ENCODE measurements around the gene RERE.
"Not testable (repeated sequence)": the region's sequence is repeated elsewhere in the genome, so short reads cannot be mapped to it uniquely, and the experiment has no call there.

The RERE gene

GRCh38 chr1:8790478-8790877, 27.0 kb downstream of the RERE start:
- no peak for TF ChIP-seq EZH2phosphoT487 (IDR thresholded peaks at IDR 0.05; ENCODE audit: borderline replicate concordance, low read length)
- TF ChIP-seq, protein P1, sequence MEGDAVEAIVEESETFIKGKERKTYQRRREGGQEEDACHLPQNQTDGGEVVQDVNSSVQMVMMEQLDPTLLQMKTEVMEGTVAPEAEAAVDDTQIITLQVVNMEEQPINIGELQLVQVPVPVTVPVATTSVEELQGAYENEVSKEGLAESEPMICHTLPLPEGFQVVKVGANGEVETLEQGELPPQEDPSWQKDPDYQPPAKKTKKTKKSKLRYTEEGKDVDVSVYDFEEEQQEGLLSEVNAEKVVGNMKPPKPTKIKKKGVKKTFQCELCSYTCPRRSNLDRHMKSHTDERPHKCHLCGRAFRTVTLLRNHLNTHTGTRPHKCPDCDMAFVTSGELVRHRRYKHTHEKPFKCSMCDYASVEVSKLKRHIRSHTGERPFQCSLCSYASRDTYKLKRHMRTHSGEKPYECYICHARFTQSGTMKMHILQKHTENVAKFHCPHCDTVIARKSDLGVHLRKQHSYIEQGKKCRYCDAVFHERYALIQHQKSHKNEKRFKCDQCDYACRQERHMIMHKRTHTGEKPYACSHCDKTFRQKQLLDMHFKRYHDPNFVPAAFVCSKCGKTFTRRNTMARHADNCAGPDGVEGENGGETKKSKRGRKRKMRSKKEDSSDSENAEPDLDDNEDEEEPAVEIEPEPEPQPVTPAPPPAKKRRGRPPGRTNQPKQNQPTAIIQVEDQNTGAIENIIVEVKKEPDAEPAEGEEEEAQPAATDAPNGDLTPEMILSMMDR (IDR thresholded peaks at IDR 0.05; ENCODE audit: low read depth, low read length, poor library complexity, severe bottlenecking): no peak
- Histone ChIP-seq H3K4me3 (ENCODE audit: low read length) (no peak overlapping the region), H3K79me2 (ENCODE audit: control insufficient read depth, low read length) (peaks cover 34% of the 10 kb centered on the region), H3K4me2 (ENCODE audit: low read length) (no peak overlapping the region), H3K27me3 (ENCODE audit: control insufficient read depth, low read length) (no peaks in the 10 kb centered on the region), H3K4me1 (ENCODE audit: control insufficient read depth, low read length) (peaks cover 8% of the 10 kb centered on the region), H3K9me3 (ENCODE audit: control insufficient read depth, insufficient read depth, low read length) (no peaks in the 10 kb centered on the region), H3K27ac (ENCODE audit: low read depth, low read length) (no peak overlapping the region), H3K36me3 (ENCODE audit: control insufficient read depth, low read length) (no peaks in the 10 kb centered on the region), H4K20me1 (ENCODE audit: control insufficient read depth, insufficient read depth, low read depth, low read length) (peaks cover 10% of the 10 kb centered on the region; the same call in 1 of the 2 replicates), H3K9me2 (replicated peaks; ENCODE audit: control insufficient read depth, low read length) (no peaks in the 10 kb centered on the region), H3F3A (ENCODE audit: control insufficient read depth, insufficient read depth) (no peaks in the 10 kb centered on the region)

- Histone ChIP-seq H3K4me1 (ENCODE audit: control insufficient read depth, low read length) (peaks cover 18% of the 10 kb centered on the region), H4K20me1 (ENCODE audit: control insufficient read depth, insufficient read depth, low read depth, low read length) (peaks cover 10% of the 10 kb centered on the region; the same call in 1 of the 2 replicates), H3K27ac (ENCODE audit: low read depth, low read length) (no peak overlapping the region), H3K79me2 (ENCODE audit: control insufficient read depth, low read length) (peaks cover 43% of the 10 kb centered on the region), H3K9me3 (ENCODE audit: control insufficient read depth, insufficient read depth, low read length) (no peaks in the 10 kb centered on the region), H3K36me3 (ENCODE audit: control insufficient read depth, low read length) (no peaks in the 10 kb centered on the region), H3F3A (ENCODE audit: control insufficient read depth, insufficient read depth) (no peaks in the 10 kb centered on the region), H3K9me2 (replicated peaks; ENCODE audit: control insufficient read depth, low read length) (no peaks in the 10 kb centered on the region), H3K4me2 (ENCODE audit: low read length) (no peak overlapping the region), H3K4me3 (ENCODE audit: low read length) (no peak overlapping the region), H3K27me3 (ENCODE audit: control insufficient read depth, low read length) (no peaks in the 10 kb centered on the region)
- TF ChIP-seq, protein P1 (IDR thresholded peaks at IDR 0.05; ENCODE audit: low read depth, low read length, poor library complexity, severe bottlenecking): no peak
- TF ChIP-seq EZH2phosphoT487 (IDR thresholded peaks at IDR 0.05; ENCODE audit: borderline replicate concordance, low read length): no peak
These were observed 27.9 kb downstream of the RERE start for GRCh38 chr1:8789314-8790214.

- Histone ChIP-seq H3K4me2 (ENCODE audit: low read length) (no peak overlapping the region), H4K20me1 (ENCODE audit: control insufficient read depth, insufficient read depth, low read depth, low read length) (peaks cover 7% of the 10 kb centered on the region; the same call in 1 of the 2 replicates), H3K36me3 (ENCODE audit: control insufficient read depth, low read length) (no peaks in the 10 kb centered on the region), H3K9me3 (ENCODE audit: control insufficient read depth, insufficient read depth, low read length) (no peaks in the 10 kb centered on the region), H3K79me2 (ENCODE audit: control insufficient read depth, low read length) (peaks cover 56% of the 10 kb centered on the region), H3K9me2 (replicated peaks; ENCODE audit: control insufficient read depth, low read length) (no peaks in the 10 kb centered on the region), H3K4me1 (ENCODE audit: control insufficient read depth, low read length) (peaks cover 22% of the 10 kb centered on the region), H3K4me3 (ENCODE audit: low read length) (no peak overlapping the region), H3K27me3 (ENCODE audit: control insufficient read depth, low read length) (no peaks in the 10 kb centered on the region), H3K27ac (ENCODE audit: low read depth, low read length) (no peak overlapping the region), H3F3A (ENCODE audit: control insufficient read depth, insufficient read depth) (no peaks in the 10 kb centered on the region)
- TF ChIP-seq, protein P1 (IDR thresholded peaks at IDR 0.05; ENCODE audit: low read depth, low read length, poor library complexity, severe bottlenecking): no peak
- TF ChIP-seq EZH2phosphoT487 (IDR thresholded peaks at IDR 0.05; ENCODE audit: borderline replicate concordance, low read length): no peak
These were observed 30.2 kb downstream of the RERE start for GRCh38 chr1:8787218-8787617.

GRCh38 chr1:8786204-8786603, 31.2 kb downstream of the RERE start:
- H3K9me2 ChIP-seq (replicated peaks; ENCODE audit: control insufficient read depth, low read length); H3K9me3 ChIP-seq (ENCODE audit: control insufficient read depth, insufficient read depth, low read length); H3K27ac ChIP-seq (ENCODE audit: low read depth, low read length); H3K4me2 ChIP-seq (ENCODE audit: low read length); H3K36me3 ChIP-seq (ENCODE audit: control insufficient read depth, low read length); H3K4me3 ChIP-seq (ENCODE audit: low read length); H3K27me3 ChIP-seq (ENCODE audit: control insufficient read depth, low read length); H4K20me1 ChIP-seq (ENCODE audit: control insufficient read depth, insufficient read depth, low read depth, low read length); H3F3A ChIP-seq (ENCODE audit: control insufficient read depth, insufficient read depth): not testable (repeated sequence)
- peaks cover 56% of the 10 kb centered on the region for H3K79me2 ChIP-seq (ENCODE audit: control insufficient read depth, low read length)
- peaks cover 32% of the 10 kb centered on the region for H3K4me1 ChIP-seq (ENCODE audit: control insufficient read depth, low read length)
